Bronchial epithelial cell (primary cell): Measurements from ENCODE around the gene CAVIN1. TPM values are rescaled to one million over a fixed set of nuclear protein-coding genes. Genes with fewer than 3 reads are reported as not detected.
"Not testable (repeated sequence)": the region's sequence is repeated elsewhere in the genome, so short reads cannot be mapped to it uniquely, and the experiment has no call there.

Source experiments
- DNase-seq: peaks from one replicate; pipeline ENCODE4 v3.0.0-alpha.2; 2010; ENCODE audit warnings: low read depth
- FAIRE-seq: peaks from 2 replicates; lab custom pipeline; 2011; peaks lifted over from hg19 to GRCh38; lab: Jason Lieb, UNC
- H3K27me3 ChIP-seq: 2 replicates; pipeline ENCODE4 v1.5.1; 2011; ENCODE audit warnings: low read length; ENCODE audit not compliant: control insufficient read depth, insufficient read depth
- H3K36me3 ChIP-seq: 2 replicates; pipeline ENCODE4 v1.5.1; 2011; ENCODE audit warnings: low read length; ENCODE audit not compliant: control insufficient read depth, insufficient read depth
- H3K4me3 ChIP-seq: 2 replicates; pipeline ENCODE4 v1.5.1; 2011; ENCODE audit warnings: mild to moderate bottlenecking, low read depth, low read length, control low read depth
- total RNA-seq: library from RNA; depleted of rRNA; stranded (reverse); fragments of >200 nt; gene quantifications from 2 replicates; pipeline ENCODE4 v1.2.1, GENCODE V29; 2014
- TF ChIP-seq, protein P1 (sequence below): IDR thresholded peaks from 2 replicates; pipeline ENCODE4 v1.5.1; 2011; ENCODE audit warnings: mild to moderate bottlenecking, moderate library complexity, low read length, control low read depth, inconsistent platforms; ENCODE audit not compliant: insufficient read depth, severe bottlenecking

Gene CAVIN1
- total RNA-seq, 1 donor from 2014 or later = 126 TPM

- FAIRE-seq (no peak), DNase-seq (no peak)
- H3K27me3 ChIP-seq = no peaks in the 10 kb centered on the region
- no peak overlapping the region for H3K4me3 ChIP-seq
- TF ChIP-seq, protein P1, sequence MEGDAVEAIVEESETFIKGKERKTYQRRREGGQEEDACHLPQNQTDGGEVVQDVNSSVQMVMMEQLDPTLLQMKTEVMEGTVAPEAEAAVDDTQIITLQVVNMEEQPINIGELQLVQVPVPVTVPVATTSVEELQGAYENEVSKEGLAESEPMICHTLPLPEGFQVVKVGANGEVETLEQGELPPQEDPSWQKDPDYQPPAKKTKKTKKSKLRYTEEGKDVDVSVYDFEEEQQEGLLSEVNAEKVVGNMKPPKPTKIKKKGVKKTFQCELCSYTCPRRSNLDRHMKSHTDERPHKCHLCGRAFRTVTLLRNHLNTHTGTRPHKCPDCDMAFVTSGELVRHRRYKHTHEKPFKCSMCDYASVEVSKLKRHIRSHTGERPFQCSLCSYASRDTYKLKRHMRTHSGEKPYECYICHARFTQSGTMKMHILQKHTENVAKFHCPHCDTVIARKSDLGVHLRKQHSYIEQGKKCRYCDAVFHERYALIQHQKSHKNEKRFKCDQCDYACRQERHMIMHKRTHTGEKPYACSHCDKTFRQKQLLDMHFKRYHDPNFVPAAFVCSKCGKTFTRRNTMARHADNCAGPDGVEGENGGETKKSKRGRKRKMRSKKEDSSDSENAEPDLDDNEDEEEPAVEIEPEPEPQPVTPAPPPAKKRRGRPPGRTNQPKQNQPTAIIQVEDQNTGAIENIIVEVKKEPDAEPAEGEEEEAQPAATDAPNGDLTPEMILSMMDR = no peak
- no peaks in the 10 kb centered on the region for H3K36me3 ChIP-seq
Observed at GRCh38 chr17:42363767-42364585, 59.1 kb downstream of the CAVIN1 start.

DNA sequence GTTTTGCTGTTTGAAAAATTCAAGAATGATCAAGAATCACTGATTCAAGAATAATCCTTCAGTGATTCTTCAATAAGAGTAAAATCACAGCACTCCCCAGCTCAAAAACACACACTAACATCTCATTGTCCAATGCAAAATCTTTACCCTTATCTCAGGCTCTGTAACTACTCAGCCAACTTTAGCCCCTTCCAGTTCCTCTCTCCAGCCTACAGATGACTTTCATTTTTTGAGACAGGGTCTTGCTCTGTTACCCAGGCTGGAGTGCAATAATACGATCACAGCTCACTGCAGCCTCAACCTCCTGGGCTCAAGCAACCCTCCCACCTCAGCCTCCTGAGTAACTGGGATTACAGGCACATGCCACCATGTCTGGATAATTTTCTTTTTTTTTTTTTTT, 59.8 kb downstream of the CAVIN1 start:
- H3K4me3 ChIP-seq = no peak overlapping the region
- TF ChIP-seq, protein P1 = no peak
- H3K36me3 ChIP-seq = no peaks in the 10 kb centered on the region
- no peak for DNase-seq
- no peaks in the 10 kb centered on the region for H3K27me3 ChIP-seq
- no peak for FAIRE-seq

- FAIRE-seq (no peak), DNase-seq (no peak)
- Histone ChIP-seq H3K4me3 (no peak overlapping the region), H3K27me3 (no peaks in the 10 kb centered on the region), H3K36me3 (no peaks in the 10 kb centered on the region)
- TF ChIP-seq, protein P1 = no peak
Observed at GRCh38 chr17:42362245-42362961, 60.7 kb downstream of the CAVIN1 start.

DNA sequence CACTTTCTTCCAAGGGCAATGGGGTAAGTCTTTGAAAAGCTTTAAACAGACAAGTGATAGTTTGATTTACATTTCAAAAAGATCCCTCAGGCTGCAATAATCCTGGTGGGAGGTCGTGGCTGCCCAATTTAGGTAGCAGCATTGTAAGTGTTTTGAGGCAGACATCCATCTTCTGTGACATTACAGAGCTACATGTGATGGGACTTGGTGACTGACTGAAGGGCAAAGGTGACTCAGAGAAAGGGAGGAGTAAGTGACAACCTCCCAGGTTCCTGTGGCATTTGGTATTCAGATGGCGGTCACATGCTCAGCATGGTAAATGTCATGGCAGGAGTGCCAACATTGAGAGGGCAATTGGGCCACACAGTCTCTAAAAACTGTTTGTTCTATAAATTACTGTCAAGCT, 61.3 kb downstream of the CAVIN1 start:
- FAIRE-seq = no peak
- Histone ChIP-seq H3K4me3 (no peak overlapping the region), H3K27me3 (no peaks in the 10 kb centered on the region), H3K36me3 (no peaks in the 10 kb centered on the region)
- DNase-seq = no peak
- TF ChIP-seq, protein P1 = no peak

DNA sequence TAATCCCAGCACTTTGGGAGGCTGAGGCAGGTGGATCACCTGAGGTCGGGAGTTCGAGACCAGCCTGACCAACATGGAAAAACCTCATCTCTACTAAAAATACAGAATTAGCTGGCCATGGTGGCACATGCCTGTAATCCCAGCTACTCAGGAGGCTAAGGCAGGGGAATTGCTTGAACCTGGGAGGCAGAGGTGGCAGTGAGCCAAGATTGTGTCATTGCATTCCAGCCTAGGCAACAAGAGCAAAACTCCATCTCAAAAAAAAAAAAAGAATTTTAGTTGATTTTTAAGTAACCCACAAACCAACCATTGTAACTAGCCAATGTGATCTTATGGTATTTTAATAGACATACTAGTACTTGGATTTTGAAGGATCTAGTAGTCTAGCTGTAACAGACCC, 62.7 kb downstream of the CAVIN1 start:
- not testable (repeated sequence) for DNase-seq, H3K27me3 ChIP-seq, FAIRE-seq, H3K4me3 ChIP-seq, H3K36me3 ChIP-seq

- DNase-seq (no peak), FAIRE-seq (no peak)
- TF ChIP-seq, protein P1 = no peak
Observed at GRCh38 chr17:42359133-42359532, 63.9 kb downstream of the CAVIN1 start.

More at GRCh38 chr17:42359133-42359532, 63.9 kb downstream of the CAVIN1 start:
- Histone ChIP-seq H3K27me3 (no peaks in the 10 kb centered on the region), H3K4me3 (no peak overlapping the region), H3K36me3 (no peaks in the 10 kb centered on the region)
